ENCODE measurements around the gene ALDOC.
"Not testable (repeated sequence)": the region's sequence is repeated elsewhere in the genome, so short reads cannot be mapped to it uniquely, and the experiment has no call there.

ALDOC gene

DNA sequence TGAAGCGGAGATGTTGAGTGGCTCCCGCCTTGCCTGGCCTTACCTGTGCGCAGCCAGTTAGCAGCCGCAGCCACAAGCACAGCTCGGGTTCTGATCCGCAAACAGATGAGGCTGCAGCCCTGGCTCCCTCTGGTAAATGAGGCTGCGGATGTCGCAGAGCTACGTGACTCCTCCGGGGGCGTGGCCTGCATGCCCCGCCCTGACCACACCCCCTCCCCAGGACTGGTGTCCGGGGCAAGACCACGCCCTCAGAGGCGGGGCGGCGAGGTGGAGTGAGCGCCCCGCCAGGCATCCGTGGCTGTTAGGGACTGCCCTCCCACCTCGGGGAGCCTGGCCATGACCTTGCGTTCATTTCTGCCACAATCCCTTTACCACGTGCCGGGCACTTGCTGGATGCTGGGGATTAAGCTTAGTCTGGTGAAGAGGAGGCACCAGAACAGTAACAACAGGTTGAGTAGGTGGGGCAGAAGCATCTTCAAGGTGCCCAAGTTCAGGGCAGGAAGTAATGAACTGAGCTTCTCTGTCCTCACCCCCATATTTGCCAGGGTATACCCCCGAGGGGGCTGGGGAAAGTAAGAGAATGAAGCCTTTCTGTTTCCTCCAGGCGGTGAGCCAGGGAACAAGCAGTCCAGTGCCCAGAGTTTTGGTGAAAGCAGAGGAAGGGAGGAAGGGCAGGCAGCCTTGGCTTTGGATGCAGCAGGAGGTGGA, at the start of gene ALDOC:
Gene ALDOC, minus strand, starts transcription at position 138 of the 708 bp plus-strand sequence. CDS start 1,363 bp downstream, outside the sequence.
- DNase-seq, result peak; percentile 97

DNA sequence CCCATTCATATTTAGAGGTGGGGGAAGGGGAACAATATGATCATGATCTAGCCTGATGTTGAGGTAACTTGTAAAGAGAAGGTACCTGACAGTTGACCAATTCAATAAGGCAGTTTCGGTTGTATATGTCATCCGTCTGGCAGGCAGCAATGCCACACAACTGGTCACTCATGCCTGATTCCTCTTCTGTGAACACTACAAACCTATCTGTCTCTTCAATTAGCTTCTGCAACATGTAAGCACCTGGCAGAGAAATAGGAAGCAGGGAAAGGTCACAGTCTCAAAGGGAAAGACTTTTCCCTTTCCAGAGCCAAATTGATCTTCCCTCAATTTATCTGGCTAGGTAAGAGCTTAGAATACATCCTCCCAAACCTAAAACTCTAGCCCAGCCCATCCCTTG, 47.5 kb upstream of the ALDOC start:
- DNase-seq, result no peak

GRCh38 chr17:28623696-28624095, 47.0 kb upstream of the ALDOC start:
- no peak for DNase-seq

DNA sequence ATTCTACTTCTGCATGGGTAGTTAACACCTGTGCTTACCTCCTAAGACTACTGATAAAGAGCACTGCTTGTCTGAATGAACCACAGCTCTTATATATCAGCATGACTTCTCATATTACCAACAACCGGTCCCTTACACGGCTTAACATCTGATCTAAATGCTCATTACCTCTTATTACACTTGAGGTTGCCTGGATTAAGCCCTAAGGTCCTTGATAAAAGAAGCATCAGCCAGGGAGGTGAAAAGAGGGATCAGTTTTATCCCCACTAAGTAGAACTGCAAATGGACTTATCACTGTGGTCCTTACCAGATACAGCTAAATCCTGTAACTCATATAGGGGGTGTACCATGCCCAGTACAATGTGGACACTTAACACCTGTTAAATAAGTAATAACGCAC, 45.5 kb upstream of the ALDOC start:
- DNase-seq, result no peak

GRCh38 chr17:28620010-28620409, 43.3 kb upstream of the ALDOC start:
- DNase-seq, result no peak

- DNase-seq, result no peak
These were observed 41.8 kb upstream of the ALDOC start for GRCh38 chr17:28618464-28618863.

- DNase-seq, result no peak
These were observed 39.6 kb upstream of the ALDOC start for GRCh38 chr17:28616281-28616680.

DNA sequence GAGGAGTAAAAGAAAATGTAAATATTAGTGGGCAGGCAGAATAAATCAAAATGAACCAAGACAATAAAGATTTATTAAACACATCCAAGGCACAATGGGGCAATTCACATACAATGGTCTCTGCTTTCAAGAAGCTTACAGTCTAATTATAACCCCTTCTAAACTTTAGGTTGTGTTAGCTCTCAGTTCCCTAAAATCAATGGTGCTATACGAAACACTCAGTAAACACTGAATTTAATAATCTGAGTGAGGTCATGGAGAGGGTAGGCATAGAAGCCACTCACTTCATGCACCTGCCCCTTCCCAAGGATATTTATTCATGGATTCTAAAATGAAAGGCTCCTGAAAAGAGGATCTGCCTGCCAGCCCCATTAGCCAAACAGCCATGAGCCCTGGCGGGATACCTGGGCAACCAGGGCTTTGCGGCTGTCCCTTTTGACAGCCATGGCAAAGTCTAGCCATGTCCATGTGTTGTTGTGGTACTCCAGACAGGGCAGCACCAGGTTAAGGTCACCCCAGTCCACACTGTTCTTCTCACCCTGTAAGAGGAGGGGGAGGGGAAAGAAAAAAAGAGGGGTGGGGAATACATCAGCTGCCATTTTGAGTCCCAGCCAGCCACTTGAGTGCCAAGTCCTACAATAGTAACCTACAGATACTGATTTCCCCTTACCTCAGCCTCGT, 38.7 kb upstream of the ALDOC start:
- DNase-seq, result peak; percentile 21

GRCh38 chr17:28613931-28614381, 37.3 kb upstream of the ALDOC start, which contains the start of gene RSKR:
Gene RSKR (minus strand): TSS chr17:28614185. CDS start chr17:28614161, 24 bp downstream.
- peak; percentile 22 for DNase-seq

- DNase-seq, result peak; percentile 74
These were observed 36.5 kb upstream of the ALDOC start for GRCh38 chr17:28612936-28613872.

- peak; percentile 84 for DNase-seq
These were observed 35.8 kb upstream of the ALDOC start for GRCh38 chr17:28612531-28612930.

GRCh38 chr17:28610376-28610775, 33.7 kb upstream of the ALDOC start:
- DNase-seq, result no peak

GRCh38 chr17:28604031-28604430, 27.3 kb upstream of the ALDOC start:
- not testable (repeated sequence) for DNase-seq

GRCh38 chr17:28599311-28600184, 22.9 kb upstream of the ALDOC start:
- DNase-seq, result peak; percentile 92

DNA sequence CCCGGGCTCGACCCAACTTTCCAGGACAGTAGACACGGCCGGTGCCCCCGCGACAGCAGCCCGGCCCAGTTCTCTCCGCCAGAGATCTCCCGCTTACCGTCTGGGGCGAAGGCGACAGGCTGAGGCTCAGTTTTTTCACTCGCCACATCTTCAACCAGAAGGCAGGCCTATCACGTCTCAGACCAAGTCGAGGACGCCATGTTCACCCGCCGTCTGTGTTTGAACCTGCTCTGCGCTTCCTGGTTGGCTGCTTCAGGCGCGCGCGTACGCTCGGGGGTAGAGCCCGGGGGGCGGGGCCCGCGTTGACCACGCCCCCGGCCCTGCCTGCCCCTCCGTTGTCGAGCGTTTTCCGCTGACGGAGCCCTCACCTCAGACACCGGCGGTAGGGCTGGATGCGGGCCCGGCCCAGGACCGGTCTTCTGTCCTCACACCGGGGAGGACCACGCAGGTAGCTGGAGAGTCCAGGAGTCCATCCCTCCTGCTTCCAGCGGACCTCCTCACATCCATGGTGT, 22.2 kb upstream of the ALDOC start, which contains the start of gene SPAG5:
Gene SPAG5, minus strand, starts transcription at position 227 of the 512 bp plus-strand sequence. Its CDS starts 79 bp downstream, at position 148.
- DNase-seq, result peak; percentile 94

- no peak for DNase-seq
These were observed 21.7 kb upstream of the ALDOC start for GRCh38 chr17:28598389-28598788.

DNA sequence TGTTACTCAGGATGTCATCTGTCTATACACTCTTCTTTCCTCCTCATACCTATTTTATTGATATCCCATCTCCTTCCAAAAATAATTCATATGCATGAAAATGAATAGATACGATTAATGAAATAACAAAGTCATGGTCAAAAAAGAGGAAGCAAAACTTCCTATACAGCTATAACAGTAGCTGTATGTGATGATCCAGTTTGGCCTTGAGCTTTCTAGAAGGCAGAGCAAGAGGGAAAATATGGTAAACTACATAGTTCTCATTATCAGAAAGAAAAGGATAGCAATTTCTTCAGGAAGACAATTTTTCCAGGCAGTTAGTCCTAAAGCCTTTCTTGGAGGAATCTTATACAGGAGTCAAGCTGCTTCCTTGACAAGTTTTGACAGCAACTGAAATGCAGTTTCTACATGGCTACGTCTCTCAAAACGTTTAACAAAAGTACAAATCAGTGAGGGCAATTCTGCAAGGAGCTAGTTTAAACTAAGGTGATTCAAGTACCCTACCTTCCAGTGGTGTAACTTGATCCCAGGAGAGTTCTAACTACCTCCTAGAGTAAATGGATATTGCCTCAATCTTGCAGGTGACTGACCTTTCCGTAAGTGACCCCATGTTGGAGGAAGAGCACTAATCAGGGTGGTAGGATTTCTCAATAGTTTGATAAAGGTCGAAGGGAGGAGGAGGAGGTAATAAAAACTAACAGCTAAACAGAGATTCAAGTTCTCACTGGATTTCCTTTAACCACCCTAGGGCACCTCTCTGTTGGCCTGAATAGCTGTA, 21.1 kb upstream of the ALDOC start:
- DNase-seq, result peak; percentile 23

GRCh38 chr17:28592260-28592659, 15.6 kb upstream of the ALDOC start:
- no peak for DNase-seq

GRCh38 chr17:28585851-28586250, 9.2 kb upstream of the ALDOC start:
- DNase-seq, result no peak

DNA sequence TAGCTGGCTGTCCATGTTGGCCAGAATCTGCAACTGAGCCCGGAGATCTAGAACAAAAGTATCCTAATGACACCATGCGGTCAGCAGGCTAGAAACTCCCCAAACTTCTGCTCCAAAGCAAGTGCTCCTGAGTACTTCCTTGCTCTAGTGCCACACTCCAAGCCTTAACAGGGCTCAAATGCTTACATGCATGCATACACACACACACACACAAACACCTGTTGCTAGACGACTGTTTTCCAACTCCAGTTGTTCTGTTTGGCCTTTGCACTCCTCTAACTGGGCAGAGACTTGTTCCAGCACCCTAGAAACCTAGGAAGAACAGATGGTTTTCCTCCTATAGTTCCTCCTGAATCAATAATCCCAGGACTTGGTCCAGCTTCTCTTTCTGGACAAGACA, 7.7 kb upstream of the ALDOC start:
- no peak for DNase-seq

DNA sequence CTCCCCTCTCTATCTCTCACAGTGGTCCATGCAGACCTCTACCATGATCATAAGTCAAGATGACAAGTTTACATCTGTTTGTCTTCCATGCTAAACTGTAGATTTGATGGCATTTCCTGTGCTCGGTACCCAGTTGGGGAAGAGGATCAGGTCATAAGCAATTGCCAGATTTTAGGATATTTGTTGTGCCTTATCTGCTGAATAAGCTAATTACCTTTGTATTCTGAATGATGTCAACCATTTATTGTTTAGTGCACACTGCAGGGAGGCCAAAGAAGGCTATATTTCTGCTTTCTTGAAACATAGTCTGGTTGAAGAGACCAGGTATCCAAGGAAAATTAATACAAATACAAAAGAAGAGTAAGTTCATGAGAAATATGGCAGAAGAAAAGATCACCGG, 5.8 kb upstream of the ALDOC start:
- no peak for DNase-seq

Measured in DMS53 (cell line).